Measurements from ENCODE around the gene FILIP1L.

DNA sequence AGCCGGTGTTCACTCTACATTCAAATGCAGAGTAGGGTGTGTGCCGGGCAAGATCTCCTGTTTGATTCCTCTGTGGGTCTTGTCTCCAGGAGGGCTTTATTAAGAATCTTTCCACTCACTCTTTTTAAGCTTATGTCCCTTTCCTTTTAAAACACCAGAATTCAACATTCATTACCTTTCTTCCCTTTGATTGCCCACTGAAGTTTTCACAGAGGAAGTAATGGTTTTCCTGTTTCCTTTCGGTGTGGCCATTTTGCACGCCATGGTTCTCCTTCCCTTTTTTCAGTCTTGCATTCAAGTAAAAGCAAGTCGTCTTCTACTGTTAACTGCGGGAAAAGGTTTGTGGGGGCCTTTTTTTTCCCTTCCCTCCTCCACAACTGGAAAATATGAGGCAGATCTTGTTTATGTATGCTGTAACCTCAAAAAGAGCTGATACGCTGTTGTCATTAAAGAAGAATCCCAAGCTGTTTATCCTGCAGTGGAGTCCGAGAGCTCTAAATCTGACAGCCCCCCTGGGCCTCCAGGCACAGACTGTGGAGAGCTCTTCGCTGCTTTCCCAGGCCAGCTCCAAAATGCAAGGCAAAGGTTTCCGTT is 40.5 kb downstream of the FILIP1L start:
- no peak for TF ChIP-seq CTCF (IDR thresholded peaks at IDR 0.05)
- no peak for TF ChIP-seq EZH2phosphoT487 (IDR thresholded peaks at IDR 0.05)
- no peak for TF ChIP-seq EZH2 (IDR thresholded peaks at IDR 0.05)
